Gastroesophageal sphincter (tissue), 4 donors: ENCODE measurements around the gene ADORA1. TPM values are rescaled to one million over a fixed set of nuclear protein-coding genes. Genes with fewer than 3 reads are reported as not detected.

Experiments
- ATAC-seq: fragments of 150-250 bp; one replicate; pipeline ENCODE4 v1.9.1; 2016; ENCODE audit warnings: mild to moderate bottlenecking, moderate library complexity
- H3K27ac ChIP-seq, 4 donors: fragments of 200-600 bp; sonication (generic) in 3 of 4; 1 replicate in 3 of 4; 2 replicates in 1 of 4; pipeline ENCODE4 v1.5.1; 2016 to 2019
- H3K27me3 ChIP-seq: fragments of 200-600 bp; sonication (generic); one replicate; pipeline ENCODE4 v1.5.1; 2019
- H3K36me3 ChIP-seq, 2 donors: fragments of 200-600 bp; sonication (generic); one replicate each; pipeline ENCODE4 v1.5.1; 2019; ENCODE audit warnings: control low read depth in 1 of 2
- H3K4me1 ChIP-seq, 3 donors: fragments of 200-600 bp; sonication (generic); 1 replicate in 2 of 3; 2 replicates in 1 of 3; pipeline ENCODE4 v1.5.1; 2016 to 2019; ENCODE audit warnings: control low read depth in 2 of 3
- H3K4me3 ChIP-seq, 2 donors: fragments of 200-600 bp; sonication (generic); one replicate each; pipeline ENCODE4 v1.5.1; 2019; ENCODE audit warnings: mild to moderate bottlenecking in 1 of 2, moderate library complexity in 1 of 2
- H3K9me3 ChIP-seq, 3 donors: fragments of 200-600 bp; sonication (generic); one replicate each; pipeline ENCODE4 v1.5.1; 2017 to 2019; ENCODE audit warnings: control low read depth in 2 of 3
- CTCF ChIP-seq, 4 experiments: fragments of 200-600 bp in 2 of 4; fragments of 450-650 bp in 2 of 4; sonication (generic) in 1 of 4; IDR thresholded peaks; one replicate each; pipeline ENCODE4 v1.5.1; 2017 to 2019; ENCODE audit warnings: antibody characterized with exemption in 4 of 4, mild to moderate bottlenecking in 2 of 4, moderate library complexity in 2 of 4
- EP300 ChIP-seq: sonication (generic); formaldehyde crosslinking; IDR thresholded peaks from one replicate; pipeline ENCODE4 v1.6.1; 2017; ENCODE audit warnings: antibody characterized with exemption, mild to moderate bottlenecking
- POLR2A ChIP-seq, 2 donors: fragments of 450-650 bp; IDR thresholded peaks; one replicate each; pipeline ENCODE4 v1.6.1; 2017; ENCODE audit warnings: antibody characterized with exemption in 2 of 2, mild to moderate bottlenecking in 2 of 2, moderate library complexity in 1 of 2
- POLR2AphosphoS5 ChIP-seq: sonication (generic); formaldehyde crosslinking; IDR thresholded peaks from one replicate; pipeline ENCODE4 v1.6.1; 2017; ENCODE audit warnings: antibody characterized with exemption
- WGBS, 2 donors: methylation state at CpG; one replicate each; pipeline ENCODE4 v1.1.5; 2018; ENCODE audit warnings: low coverage in 1 of 2; 5-methylcytosine and 5-hydroxymethylcytosine counted together
- total RNA-seq, 4 donors: library from RNA; depleted of rRNA; stranded (reverse); fragments of >200 nt; gene quantifications; one replicate each; pipeline ENCODE4 v1.1.0, GENCODE V29; 2016

ADORA1 gene
- total RNA-seq, 4 donors from 2014 or later, result 0.16 to 2.7 (median 0.33) TPM

GRCh38 chr1:203184467-203184866 lies 56.9 kb downstream of the ADORA1 start:
- H3K36me3 ChIP-seq, result no peaks in the 10 kb centered on the region
- ATAC-seq, result no peak
- no peaks in the 10 kb centered on the region for H3K27me3 ChIP-seq
- TF ChIP-seq POLR2AphosphoS5 (no peak), EP300 (no peak), CTCF (IDR thresholded peaks at IDR 0.05) (no peak), POLR2A (IDR thresholded peaks at IDR 0.05) (no peak)
- no CpG with 5 or more reads among the region's 4 CpGs for WGBS, 2 donors
- no peaks in the 10 kb centered on the region for H3K9me3 ChIP-seq
- no peak overlapping the region for H3K27ac ChIP-seq
- H3K4me1 ChIP-seq, result peaks cover 0 to 15% (median 0%) of the 10 kb centered on the region in 3 donors
- H3K4me3 ChIP-seq, result no peak overlapping the region

GRCh38 chr1:203185061-203185461 lies 57.5 kb downstream of the ADORA1 start:
- H3K9me3 ChIP-seq, result no peaks in the 10 kb centered on the region
- H3K27me3 ChIP-seq, result no peaks in the 10 kb centered on the region
- WGBS, 2 donors, result 90 to 100% methylated on average over 2 to 9 of the region's 10 CpGs
- H3K36me3 ChIP-seq, result no peaks in the 10 kb centered on the region
- no peak for TF ChIP-seq POLR2A (IDR thresholded peaks at IDR 0.05)
- TF ChIP-seq EP300, result no peak
- TF ChIP-seq CTCF (IDR thresholded peaks at IDR 0.05), result no peak
- TF ChIP-seq POLR2AphosphoS5, result no peak
- H3K4me3 ChIP-seq, result no peak overlapping the region
- H3K4me1 ChIP-seq, result peaks cover 0 to 15% (median 0%) of the 10 kb centered on the region in 3 donors
- ATAC-seq, result no peak
- H3K27ac ChIP-seq, result no peak overlapping the region

GRCh38 chr1:203185585-203185984 lies 58.1 kb downstream of the ADORA1 start:
- H3K9me3 ChIP-seq, result no peaks in the 10 kb centered on the region
- no peak for ATAC-seq
- H3K36me3 ChIP-seq, result no peaks in the 10 kb centered on the region
- no peak for TF ChIP-seq CTCF (IDR thresholded peaks at IDR 0.05)
- TF ChIP-seq POLR2A (IDR thresholded peaks at IDR 0.05), result no peak
- TF ChIP-seq EP300, result no peak
- TF ChIP-seq POLR2AphosphoS5, result no peak
- H3K4me3 ChIP-seq, result no peak overlapping the region
- H3K27me3 ChIP-seq, result no peaks in the 10 kb centered on the region
- no peak overlapping the region for H3K27ac ChIP-seq
- H3K4me1 ChIP-seq, result peaks cover 0 to 15% (median 0%) of the 10 kb centered on the region in 3 donors
- WGBS, 2 donors, result 83 to 100% methylated on average over 2 to 3 of the region's 4 CpGs

- no peaks in the 10 kb centered on the region for H3K27me3 ChIP-seq
- no peak for TF ChIP-seq POLR2AphosphoS5
- TF ChIP-seq CTCF (IDR thresholded peaks at IDR 0.05), result no peak
- TF ChIP-seq POLR2A (IDR thresholded peaks at IDR 0.05), result no peak
- no peak for TF ChIP-seq EP300
These were observed 58.5 kb downstream of the ADORA1 start for GRCh38 chr1:203186091-203186445.

GRCh38 chr1:203186446-203187303 lies 59.1 kb downstream of the ADORA1 start, which contains the start of gene CHI3L1:
CHI3L1 (minus strand) TSS chr1:203186704; CDS start chr1:203186623, 81 bp downstream.
- H3K4me3 ChIP-seq, result no peak within 1 kb of the TSS
- no peaks in the 10 kb centered on the region for H3K9me3 ChIP-seq
- no peaks in the 10 kb centered on the region for H3K27me3 ChIP-seq
- no peak within 1 kb of the TSS for H3K27ac ChIP-seq
- peaks cover 0 to 15% (median 0%) of the 10 kb centered on the region in 3 donors for H3K4me1 ChIP-seq
- H3K36me3 ChIP-seq, result no peaks in the 10 kb centered on the region
- TF ChIP-seq CTCF (IDR thresholded peaks at IDR 0.05), result no peak
- no peak for TF ChIP-seq POLR2AphosphoS5
- TF ChIP-seq POLR2A (IDR thresholded peaks at IDR 0.05), result no peak
- TF ChIP-seq EP300, result no peak
- ATAC-seq, result no peak
- 53 to 64% methylated on average over 5 to 14 of the region's 14 CpGs for WGBS, 2 donors

More at GRCh38 chr1:203186091-203186445, 58.5 kb downstream of the ADORA1 start:
- Histone ChIP-seq H3K4me1 (peaks cover 0 to 15% (median 0%) of the 10 kb centered on the region in 3 donors), H3K27ac (no peak overlapping the region), H3K9me3 (no peaks in the 10 kb centered on the region), H3K4me3 (no peak overlapping the region), H3K36me3 (no peaks in the 10 kb centered on the region)
- ATAC-seq, result no peak
- WGBS, 2 donors, result 67 to 97% methylated on average over 1 to 3 of the region's 5 CpGs
